PFSK-1 (cell line): ENCODE results near the gene CISTR.

Experiments
- POLR2AphosphoS5 ChIP-seq: IDR thresholded peaks from 2 replicates; pipeline ENCODE4 v1.6.1; 2012; ENCODE audit warnings: low read depth, mild to moderate bottlenecking, control low read depth, low read length, moderate library complexity
- TAF1 ChIP-seq: IDR thresholded peaks from 2 replicates; pipeline ENCODE4 v1.6.1; 2012; ENCODE audit warnings: low read length, control low read depth, borderline replicate concordance; ENCODE audit not compliant: insufficient read depth

- TF ChIP-seq POLR2AphosphoS5 (no peak), TAF1 (no peak)
Measured at GRCh38 chr12:53770281-53770680, 18.5 kb upstream of the CISTR start.
